Tibial artery (tissue), 4 donors: Measurements from ENCODE around the gene SPSB4.
A peak's percentile ranks its signal among the peaks of the same experiment; 100 is the strongest.

Experiments used
- DNase-seq, 2 donors: peaks; one replicate each; pipeline ENCODE4 v3.0.0-alpha.2; 2019
- H3K27ac ChIP-seq, 2 donors: fragments of 200-600 bp; sonication (generic) in 1 of 2; 1 replicate in 1 of 2; 2 replicates in 1 of 2; pipeline ENCODE4 v1.5.1; 2018 to 2019; ENCODE audit warnings: mild to moderate bottlenecking in 1 of 2
- H3K27me3 ChIP-seq, 2 donors: fragments of 200-600 bp; sonication (generic) in 1 of 2; one replicate each; pipeline versions ENCODE4 v1.5.1 to v1.6.0; 2016 to 2019
- H3K36me3 ChIP-seq, 3 donors: fragments of 200-600 bp; sonication (generic) in 2 of 3; one replicate each; pipeline ENCODE4 v1.5.1; 2016 to 2019; ENCODE audit warnings: mild to moderate bottlenecking in 2 of 3
- H3K4me1 ChIP-seq, 4 donors: fragments of 200-600 bp; sonication (generic) in 2 of 4; 1 replicate in 3 of 4; 2 replicates in 1 of 4; pipeline ENCODE4 v1.5.1; 2016 to 2019
- H3K4me3 ChIP-seq, 2 donors: fragments of 200-600 bp; sonication (generic) in 1 of 2; 1 replicate in 1 of 2; 2 replicates in 1 of 2; pipeline ENCODE4 v1.5.1; 2018 to 2019; ENCODE audit warnings: mild to moderate bottlenecking in 2 of 2
- H3K9me3 ChIP-seq, 3 donors: fragments of 200-600 bp; sonication (generic) in 1 of 3; one replicate each; pipeline ENCODE4 v1.5.1; 2016 to 2019
- CTCF ChIP-seq, 2 experiments: fragments of 200-600 bp in 1 of 2; fragments of 450-650 bp in 1 of 2; IDR thresholded peaks; one replicate each; pipeline ENCODE4 v1.5.1; 2017 to 2019; ENCODE audit warnings: antibody characterized with exemption in 2 of 2, mild to moderate bottlenecking in 1 of 2, moderate library complexity in 1 of 2
- intact Hi-C: fragments of 100-400 bp; cut with DNase I; formaldehyde crosslinking; loops from one replicate; pipeline ENCODE4 v1.15.0; 2023; ENCODE audit warnings: low total_unique reads

SPSB4 gene

DNA sequence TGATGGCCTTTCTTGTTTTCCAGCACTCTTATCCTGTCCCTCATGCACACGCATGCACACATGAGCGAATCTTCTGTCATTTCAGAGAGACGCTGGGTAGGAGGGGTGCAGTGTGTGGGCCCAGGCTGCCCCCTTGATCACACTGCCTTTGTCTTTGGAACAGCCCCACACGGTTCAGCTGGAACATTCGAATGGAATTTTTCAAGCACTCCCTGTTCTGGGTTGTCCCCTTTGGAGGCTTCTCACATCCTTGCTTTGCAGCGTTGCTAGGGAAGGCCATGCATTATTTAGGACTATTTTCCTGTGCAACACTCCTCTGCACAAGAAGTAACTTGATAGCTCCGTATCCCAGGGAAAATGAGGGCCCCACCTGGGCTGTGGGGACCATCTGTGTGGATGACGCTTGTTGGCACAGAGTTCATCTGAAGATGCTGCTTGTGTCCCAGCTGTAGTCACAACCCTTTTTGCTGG, 78.4 kb downstream of the SPSB4 start:
- TF ChIP-seq CTCF (IDR thresholded peaks at IDR 0.05): no peak
- Histone ChIP-seq H3K4me1 (peaks cover 0 to 1% (median 0%) of the 10 kb centered on the region in 4 donors), H3K27me3 (no peaks in the 10 kb centered on the region), H3K9me3 (no peaks in the 10 kb centered on the region), H3K27ac (no peak overlapping the region), H3K4me3 (no peak overlapping the region), H3K36me3 (no peaks in the 10 kb centered on the region)
- DNase-seq: peak in 1 of 2 donors; percentile 34
- intact Hi-C loops: no loop called here

DNA sequence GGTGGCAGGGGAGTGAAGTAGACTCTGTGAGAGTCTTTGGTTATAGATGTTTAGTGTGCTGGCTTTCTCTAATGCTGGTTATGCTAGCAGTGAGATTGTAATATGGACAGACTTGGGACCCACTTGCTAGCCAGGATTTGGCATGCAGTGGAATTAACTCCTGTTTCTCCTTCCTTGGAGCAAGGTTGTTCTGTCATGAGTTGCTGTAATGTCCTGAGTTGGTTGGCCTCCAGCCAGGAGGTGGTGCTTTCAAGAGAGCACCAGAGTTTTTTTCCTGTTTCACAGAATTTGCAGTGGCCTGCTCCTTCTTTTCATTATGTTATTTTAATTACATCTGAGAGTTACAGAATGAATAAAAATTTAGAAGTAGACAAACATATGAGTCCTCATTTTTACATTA, 92.4 kb downstream of the SPSB4 start:
- intact Hi-C loops: no loop called here
- Histone ChIP-seq H3K9me3 (peaks cover 0 to 13% (median 0%) of the 10 kb centered on the region in 3 donors), H3K4me1 (no peaks in the 10 kb centered on the region), H3K36me3 (no peaks in the 10 kb centered on the region), H3K4me3 (no peak overlapping the region), H3K27me3 (no peaks in the 10 kb centered on the region), H3K27ac (no peak overlapping the region)
- no peak for DNase-seq
- TF ChIP-seq CTCF (IDR thresholded peaks at IDR 0.05): no peak

DNA sequence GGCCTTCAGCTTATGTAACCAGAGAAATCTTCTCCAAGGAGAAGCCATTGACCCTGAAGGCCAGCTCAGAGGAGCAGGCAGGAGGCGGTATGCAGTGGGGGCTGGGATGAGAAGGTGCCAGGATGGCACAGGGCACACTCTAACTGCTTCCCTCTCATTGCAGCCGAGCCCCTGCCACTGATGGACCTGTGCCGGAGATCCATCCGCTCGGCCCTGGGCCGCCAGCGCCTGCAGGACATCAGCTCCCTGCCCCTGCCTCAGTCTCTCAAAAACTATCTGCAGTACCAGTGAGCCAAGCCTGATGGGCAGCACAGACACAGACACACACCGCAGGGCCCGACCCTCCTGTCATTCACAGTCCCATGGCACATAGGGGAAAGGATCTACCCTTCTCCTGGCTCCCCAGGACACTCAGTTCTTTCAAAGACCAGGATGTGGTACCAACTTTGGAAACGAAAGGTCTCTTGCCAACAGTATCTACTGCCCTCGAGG, 95.9 kb downstream of the SPSB4 start:
- intact Hi-C loops: no loop called here
- Histone ChIP-seq H3K9me3 (no peaks in the 10 kb centered on the region), H3K36me3 (no peaks in the 10 kb centered on the region), H3K27me3 (no peaks in the 10 kb centered on the region), H3K4me1 (no peaks in the 10 kb centered on the region), H3K4me3 (no peak overlapping the region), H3K27ac (no peak overlapping the region)
- TF ChIP-seq CTCF (IDR thresholded peaks at IDR 0.05): no peak
- no peak for DNase-seq

DNA sequence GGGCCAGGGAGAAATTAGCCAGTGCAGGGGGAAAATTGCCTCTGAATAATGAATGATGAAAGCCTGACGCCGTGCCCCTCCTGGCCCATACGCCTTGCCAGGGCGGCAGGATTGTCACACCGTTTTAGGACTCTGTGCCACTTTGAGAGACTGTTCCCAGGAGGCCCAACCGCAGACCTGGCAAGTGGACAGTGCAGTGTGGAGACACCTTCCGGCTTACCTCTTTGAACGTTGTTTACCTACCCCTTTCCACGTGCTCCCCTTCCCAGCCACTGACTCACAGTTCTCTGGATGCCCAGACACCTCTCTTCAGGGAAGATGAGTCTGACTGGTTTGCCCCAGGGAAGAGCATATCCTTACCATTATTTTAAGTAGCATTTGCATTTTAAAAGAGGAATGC, 96.5 kb downstream of the SPSB4 start:
- Histone ChIP-seq H3K27me3 (no peaks in the 10 kb centered on the region), H3K9me3 (no peaks in the 10 kb centered on the region), H3K36me3 (no peaks in the 10 kb centered on the region), H3K4me3 (no peak overlapping the region), H3K27ac (no peak overlapping the region), H3K4me1 (no peaks in the 10 kb centered on the region)
- intact Hi-C loops: no loop called here
- TF ChIP-seq CTCF (IDR thresholded peaks at IDR 0.05): no peak
- no peak for DNase-seq

- intact Hi-C loops: no loop called here
- no peaks in the 10 kb centered on the region for H3K4me1 ChIP-seq
- no peak for DNase-seq
- no peaks in the 10 kb centered on the region for H3K9me3 ChIP-seq
- H3K4me3 ChIP-seq: no peak overlapping the region
- no peaks in the 10 kb centered on the region for H3K36me3 ChIP-seq
- no peak for TF ChIP-seq CTCF (IDR thresholded peaks at IDR 0.05)
- H3K27ac ChIP-seq: no peak overlapping the region
- no peaks in the 10 kb centered on the region for H3K27me3 ChIP-seq
These were observed 97.0 kb downstream of the SPSB4 start for GRCh38 chr3:141148169-141148568.

GRCh38 chr3:141148770-141149169, 97.6 kb downstream of the SPSB4 start:
- Histone ChIP-seq H3K27ac (no peak overlapping the region), H3K4me1 (no peaks in the 10 kb centered on the region), H3K9me3 (no peaks in the 10 kb centered on the region), H3K27me3 (no peaks in the 10 kb centered on the region), H3K4me3 (no peak overlapping the region), H3K36me3 (no peaks in the 10 kb centered on the region)
- no peak for TF ChIP-seq CTCF (IDR thresholded peaks at IDR 0.05)
- intact Hi-C loops: no loop called here
- no peak for DNase-seq
